Mucosa of descending colon (tissue), 3 donors: ENCODE data around the gene KCNQ4. TPM values are rescaled to one million over a fixed set of nuclear protein-coding genes. Genes with fewer than 3 reads are reported as not detected.

Experiments used
- ATAC-seq: fragments of 200-7000 bp; cut with Tn5 transposase; one replicate; pipeline ENCODE4 v1.9.1; 2020; ENCODE audit warnings: mild to moderate bottlenecking, moderate library complexity
- DNase-seq, 3 donors: peaks; one replicate each; pipeline ENCODE4 v3.0.0-alpha.2; 2020
- H3K36me3 ChIP-seq: fragments of 200-600 bp; one replicate; pipeline ENCODE4 v1.8.0; 2021; ENCODE audit warnings: low read depth, mild to moderate bottlenecking
- H3K4me1 ChIP-seq: fragments of 200-600 bp; one replicate; pipeline ENCODE4 v1.8.0; 2021; ENCODE audit warnings: low read depth, mild to moderate bottlenecking
- H3K4me3 ChIP-seq: fragments of 200-600 bp; one replicate; pipeline ENCODE4 v1.8.0; 2021; ENCODE audit warnings: mild to moderate bottlenecking
- H3K9me3 ChIP-seq: fragments of 200-600 bp; one replicate; pipeline ENCODE4 v1.8.0; 2021; ENCODE audit warnings: mild to moderate bottlenecking
- intact Hi-C, 2 donors: fragments of 100-400 bp; cut with DNase I in 1 of 2; cut with micrococcal nuclease in 1 of 2; formaldehyde crosslinking; loops; one replicate each; pipeline versions ENCODE4 v1.11.0 to v1.11.1; 2022; cut with DNase I, micrococcal nuclease
- total RNA-seq, 3 donors: library from RNA; stranded (reverse); fragmentation: NEBNext Ultra II Directional in 2 of 3; extraction: Animal tissue kit (Norgen Biotek cat#: 25700) in 2 of 3; gene quantifications; one replicate each; pipeline versions ENCODE4 v1.2.1 to v1.2.4, GENCODE V29; 2021 to 2023
- TF ChIP-seq, protein P1 (sequence below): fragments of 200-600 bp; IDR thresholded peaks from one replicate; pipeline ENCODE4 v1.8.0; 2022; ENCODE audit warnings: antibody characterized with exemption, mild to moderate bottlenecking
- donor health status: DM: no; HTN: no; CAD: no; lungs with moderate emphysema.
- donor health status: DM: no; HTN: no; CAD: no.
- donor health status: DM: no; HTN: yes; CAD: no.

The KCNQ4 gene
- total RNA-seq, 3 donors from 2014 or later: 1.3 to 13.0 (median 2.3) TPM

DNA sequence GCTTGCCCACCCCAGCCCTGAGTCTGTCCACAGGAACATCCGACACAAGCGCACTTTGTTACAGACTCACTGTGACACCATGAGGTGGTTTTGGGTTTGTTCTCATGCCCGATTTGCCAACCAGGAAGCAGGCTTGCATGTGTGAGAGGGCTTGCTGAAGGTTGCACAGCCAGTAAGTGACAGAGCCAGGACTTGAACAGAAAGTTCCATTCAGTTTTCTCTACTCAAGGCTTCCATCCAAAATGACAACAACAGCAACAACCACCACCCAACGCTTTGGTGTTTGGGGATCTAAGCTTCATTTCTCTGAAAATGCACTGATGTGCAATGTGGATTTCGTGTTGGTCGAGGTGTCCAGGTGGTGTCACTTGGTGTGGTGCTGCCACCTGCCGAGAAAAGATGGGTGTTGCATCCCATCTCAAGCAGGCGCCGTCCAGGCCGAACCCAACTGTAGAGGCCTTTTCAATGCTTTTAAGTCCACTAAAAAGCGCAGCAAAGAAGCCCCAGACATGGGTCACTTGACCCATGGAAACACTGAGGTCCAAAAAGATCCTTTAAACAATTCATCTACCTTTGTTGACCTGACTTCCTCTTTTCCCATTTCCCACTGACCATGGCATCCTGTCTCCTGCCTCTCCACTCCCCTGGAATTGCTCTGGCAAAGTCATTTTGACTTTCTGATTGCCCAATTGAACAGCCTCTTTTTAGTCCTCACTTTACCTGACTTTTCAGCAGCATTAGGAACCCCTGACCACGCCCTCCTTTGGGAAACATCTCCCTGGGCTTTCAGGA, 66.4 kb downstream of the KCNQ4 start:
- H3K36me3 ChIP-seq: no peaks in the 10 kb centered on the region
- TF ChIP-seq, protein P1, sequence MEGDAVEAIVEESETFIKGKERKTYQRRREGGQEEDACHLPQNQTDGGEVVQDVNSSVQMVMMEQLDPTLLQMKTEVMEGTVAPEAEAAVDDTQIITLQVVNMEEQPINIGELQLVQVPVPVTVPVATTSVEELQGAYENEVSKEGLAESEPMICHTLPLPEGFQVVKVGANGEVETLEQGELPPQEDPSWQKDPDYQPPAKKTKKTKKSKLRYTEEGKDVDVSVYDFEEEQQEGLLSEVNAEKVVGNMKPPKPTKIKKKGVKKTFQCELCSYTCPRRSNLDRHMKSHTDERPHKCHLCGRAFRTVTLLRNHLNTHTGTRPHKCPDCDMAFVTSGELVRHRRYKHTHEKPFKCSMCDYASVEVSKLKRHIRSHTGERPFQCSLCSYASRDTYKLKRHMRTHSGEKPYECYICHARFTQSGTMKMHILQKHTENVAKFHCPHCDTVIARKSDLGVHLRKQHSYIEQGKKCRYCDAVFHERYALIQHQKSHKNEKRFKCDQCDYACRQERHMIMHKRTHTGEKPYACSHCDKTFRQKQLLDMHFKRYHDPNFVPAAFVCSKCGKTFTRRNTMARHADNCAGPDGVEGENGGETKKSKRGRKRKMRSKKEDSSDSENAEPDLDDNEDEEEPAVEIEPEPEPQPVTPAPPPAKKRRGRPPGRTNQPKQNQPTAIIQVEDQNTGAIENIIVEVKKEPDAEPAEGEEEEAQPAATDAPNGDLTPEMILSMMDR: peak; percentile 63
- DNase-seq (peak; percentile 71 to 78 (median 77)), ATAC-seq (peak; percentile 91)
- H3K4me1 ChIP-seq: no peaks in the 10 kb centered on the region
- intact Hi-C loops: loop anchor here (2.0 to 10.0 kb wide), 4 partner anchors 75 to 245 kb away; no protein-coding TSS in a partner anchor
- no peaks in the 10 kb centered on the region for H3K9me3 ChIP-seq
- H3K4me3 ChIP-seq: no peak overlapping the region

DNA sequence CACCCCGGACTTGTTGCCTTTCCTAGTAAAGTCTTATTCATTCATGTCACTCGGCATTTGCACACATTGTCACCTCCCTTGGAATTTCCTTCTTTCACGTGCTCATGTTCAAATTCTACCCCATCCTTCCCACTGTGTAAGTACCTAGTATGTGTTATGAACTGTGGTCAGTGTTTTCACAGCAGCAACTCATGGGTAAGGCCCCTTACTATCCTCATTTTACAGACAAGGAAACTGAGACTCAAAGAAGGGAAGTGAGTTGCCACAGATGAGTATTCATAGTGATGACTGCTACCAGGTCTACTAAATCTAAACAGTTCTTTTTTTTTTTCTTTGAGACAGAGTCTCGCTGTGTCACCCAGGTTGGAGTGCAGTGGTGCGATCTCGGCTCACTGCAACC, 68.1 kb downstream of the KCNQ4 start:
- H3K36me3 ChIP-seq: no peaks in the 10 kb centered on the region
- TF ChIP-seq, protein P1: no peak
- no peaks in the 10 kb centered on the region for H3K4me1 ChIP-seq
- H3K9me3 ChIP-seq: no peaks in the 10 kb centered on the region
- no peak overlapping the region for H3K4me3 ChIP-seq
- no peak for ATAC-seq
- intact Hi-C loops: loop anchor here (2.0 to 10.0 kb wide), 3 partner anchors 77 to 237 kb away; no protein-coding TSS in a partner anchor
- no peak for DNase-seq

DNA sequence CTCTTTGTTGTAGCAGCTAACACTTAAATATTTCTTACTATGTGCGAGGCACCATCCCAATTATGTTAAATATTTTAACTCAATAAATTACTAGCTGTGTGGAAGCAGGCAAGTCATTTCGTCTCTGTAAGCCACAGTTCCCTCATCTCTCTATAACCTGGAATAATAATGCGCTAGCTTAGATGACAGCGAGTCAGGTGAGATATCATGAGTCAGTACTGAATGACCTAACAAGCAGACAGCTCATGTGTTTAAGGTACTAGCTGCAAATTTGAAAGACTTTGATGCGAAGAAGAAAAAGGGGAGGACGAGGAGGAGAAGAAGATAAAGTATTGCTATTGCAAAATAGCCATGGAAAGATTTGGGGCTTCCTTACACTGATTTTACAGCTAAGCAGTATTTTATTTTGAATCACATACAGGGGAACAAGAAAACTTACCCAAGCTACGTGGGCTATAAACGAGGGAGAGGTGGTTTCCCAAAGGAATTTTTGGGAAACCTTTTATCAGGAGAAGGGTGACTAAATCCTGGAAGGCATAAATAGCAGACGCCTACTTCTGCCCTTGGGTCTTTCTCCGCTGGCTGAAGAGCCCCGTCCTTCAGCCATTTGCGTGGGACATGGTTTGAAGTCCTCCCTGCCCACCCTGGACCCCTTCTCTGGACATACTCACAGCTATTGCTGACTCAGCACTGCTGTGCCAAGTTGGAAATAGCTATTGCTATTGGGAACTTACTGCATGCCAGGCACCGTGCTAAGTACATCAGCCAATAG, 69.7 kb downstream of the KCNQ4 start:
- no peak for ATAC-seq
- TF ChIP-seq, protein P1: no peak
- intact Hi-C loops: loop anchor here (10.0 kb wide), 2 partner anchors 78 to 238 kb away; no protein-coding TSS in a partner anchor

DNA sequence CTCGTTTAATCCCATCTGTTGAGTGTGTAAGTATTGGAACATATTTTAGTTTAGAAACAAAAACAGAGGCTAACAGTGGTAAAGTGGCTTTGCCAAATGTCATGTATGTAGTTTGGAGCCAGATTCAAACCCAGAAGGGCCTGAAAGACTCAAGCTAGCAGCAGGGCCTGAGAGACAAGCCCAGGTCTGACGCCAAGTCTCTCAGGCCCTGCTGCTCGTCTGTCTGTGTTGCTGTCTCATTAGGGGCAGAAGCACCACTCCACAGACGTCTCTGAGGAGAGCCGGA, 70.2 kb downstream of the KCNQ4 start:
- no peaks in the 10 kb centered on the region for H3K4me1 ChIP-seq
- no peaks in the 10 kb centered on the region for H3K9me3 ChIP-seq
- TF ChIP-seq, protein P1: no peak
- intact Hi-C loops: loop anchor here (10.0 kb wide), 2 partner anchors 79 to 239 kb away; no protein-coding TSS in a partner anchor
- no peak for ATAC-seq
- no peaks in the 10 kb centered on the region for H3K36me3 ChIP-seq
- H3K4me3 ChIP-seq: no peak overlapping the region
- no peak for DNase-seq

More for the DNA sequence above, 69.7 kb downstream of the KCNQ4 start:
- no peaks in the 10 kb centered on the region for H3K9me3 ChIP-seq
- no peaks in the 10 kb centered on the region for H3K4me1 ChIP-seq
- H3K4me3 ChIP-seq: no peak overlapping the region
- H3K36me3 ChIP-seq: no peaks in the 10 kb centered on the region
- no peak for DNase-seq

DNA sequence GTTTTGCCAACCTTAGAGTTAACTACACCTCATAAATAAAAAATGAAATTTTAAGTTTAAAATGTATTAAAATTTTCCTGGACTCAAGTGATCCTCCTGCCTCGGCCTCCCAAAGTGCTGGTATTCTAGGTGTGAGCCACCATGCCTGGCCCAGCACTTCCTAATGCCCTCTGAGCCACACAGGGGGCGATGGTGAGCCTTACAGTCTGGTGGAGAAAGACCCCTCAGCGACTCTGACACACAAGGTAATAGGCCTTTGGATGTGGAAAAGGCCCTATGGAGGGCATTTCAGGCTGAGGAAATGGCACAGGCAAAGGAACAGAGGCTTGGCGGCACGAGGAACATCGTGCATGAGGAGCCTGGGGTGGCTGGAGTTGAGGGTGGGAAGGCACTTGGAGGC, 71.9 kb downstream of the KCNQ4 start:
- Histone ChIP-seq H3K4me3 (no peak overlapping the region), H3K36me3 (no peaks in the 10 kb centered on the region), H3K4me1 (no peaks in the 10 kb centered on the region), H3K9me3 (no peaks in the 10 kb centered on the region)
- ATAC-seq: no peak
- intact Hi-C loops: loop anchor here (10.0 kb wide), 2 partner anchors 81 to 241 kb away; no protein-coding TSS in a partner anchor
- DNase-seq: no peak
- TF ChIP-seq, protein P1: no peak
